Measurements from ENCODE around the gene FYCO1. TPM values are rescaled to one million over a fixed set of nuclear protein-coding genes. Genes with fewer than 3 reads are reported as not detected.

The FYCO1 gene
- total RNA-seq, 1 experiment from 2014 or later: 7.4 TPM

GRCh38 chr3:45946307-45946706 lies 49.3 kb downstream of the FYCO1 start:
- H4K20me1 ChIP-seq (ENCODE audit: insufficient read depth, low read depth, low read length): no peaks in the 10 kb centered on the region
- no peak overlapping the region for H2AFZ ChIP-seq (ENCODE audit: low read length)
- no peaks in the 10 kb centered on the region for H3K79me2 ChIP-seq (ENCODE audit: low read length)
- H3K4me2 ChIP-seq (ENCODE audit: low read depth, low read length, poor library complexity, severe bottlenecking): no peak overlapping the region
- H3K9me3 ChIP-seq (ENCODE audit: low read length): no peaks in the 10 kb centered on the region
- no peak overlapping the region for H3K9ac ChIP-seq (ENCODE audit: low read length)
- H3K4me3 ChIP-seq (ENCODE audit: low read length): no peak overlapping the region
- no peak overlapping the region for H3K27ac ChIP-seq (ENCODE audit: low read length)
- H3K4me1 ChIP-seq (ENCODE audit: low read length): no peaks in the 10 kb centered on the region
- peaks cover 8% of the 10 kb centered on the region; the same call in 1 of the 2 replicates for H3K36me3 ChIP-seq (ENCODE audit: insufficient read depth, low read length)
- DNase-seq: no peak
- no peaks in the 10 kb centered on the region for H3K27me3 ChIP-seq (ENCODE audit: low read length)
- H3K9me2 ChIP-seq (replicated peaks; ENCODE audit: insufficient read depth, low read length): no peaks in the 10 kb centered on the region

- H3K9ac ChIP-seq (ENCODE audit: low read length): no peak overlapping the region
- no peaks in the 10 kb centered on the region for H3K9me2 ChIP-seq (replicated peaks; ENCODE audit: insufficient read depth, low read length)
- H3K4me3 ChIP-seq (ENCODE audit: low read length): no peak overlapping the region
- H4K20me1 ChIP-seq (ENCODE audit: insufficient read depth, low read depth, low read length): no peaks in the 10 kb centered on the region
- H3K4me2 ChIP-seq (ENCODE audit: low read depth, low read length, poor library complexity, severe bottlenecking): no peak overlapping the region
- no peak overlapping the region for H3K27ac ChIP-seq (ENCODE audit: low read length)
- H3K79me2 ChIP-seq (ENCODE audit: low read length): no peaks in the 10 kb centered on the region
- no peak overlapping the region for H2AFZ ChIP-seq (ENCODE audit: low read length)
- no peaks in the 10 kb centered on the region for H3K4me1 ChIP-seq (ENCODE audit: low read length)
- H3K36me3 ChIP-seq (ENCODE audit: insufficient read depth, low read length): peaks cover 8% of the 10 kb centered on the region; the same call in 1 of the 2 replicates
- no peak for DNase-seq
- H3K9me3 ChIP-seq (ENCODE audit: low read length): no peaks in the 10 kb centered on the region
- no peaks in the 10 kb centered on the region for H3K27me3 ChIP-seq (ENCODE audit: low read length)
Measured at GRCh38 chr3:45944830-45945620, 50.6 kb downstream of the FYCO1 start.

- Histone ChIP-seq H3K4me3 (ENCODE audit: low read length) (no peak within 1 kb of the TSS), H3K36me3 (ENCODE audit: insufficient read depth, low read length) (peaks cover 5% of the 10 kb centered on the region; the same call in 1 of the 2 replicates), H3K9me3 (ENCODE audit: low read length) (no peaks in the 10 kb centered on the region), H3K4me1 (ENCODE audit: low read length) (no peaks in the 10 kb centered on the region), H2AFZ (ENCODE audit: low read length) (no peak within 1 kb of the TSS), H3K79me2 (ENCODE audit: low read length) (no peaks in the 10 kb centered on the region), H3K9ac (ENCODE audit: low read length) (no peak within 1 kb of the TSS), H3K27ac (ENCODE audit: low read length) (no peak within 1 kb of the TSS), H3K4me2 (ENCODE audit: low read depth, low read length, poor library complexity, severe bottlenecking) (no peak within 1 kb of the TSS), H4K20me1 (ENCODE audit: insufficient read depth, low read depth, low read length) (no peaks in the 10 kb centered on the region), H3K27me3 (ENCODE audit: low read length) (no peaks in the 10 kb centered on the region), H3K9me2 (replicated peaks; ENCODE audit: insufficient read depth, low read length) (no peaks in the 10 kb centered on the region)
- DNase-seq: no peak
Measured at GRCh38 chr3:45943207-45943846, 52.3 kb downstream of the FYCO1 start, which contains the start of gene CXCR6. CXCR6 (plus strand) TSS chr3:45943464; CDS start chr3:45946482, 3,018 bp downstream.

- H3K79me2 ChIP-seq (ENCODE audit: low read length): no peaks in the 10 kb centered on the region
- H2AFZ ChIP-seq (ENCODE audit: low read length): no peak overlapping the region
- no peak overlapping the region for H3K4me2 ChIP-seq (ENCODE audit: low read depth, low read length, poor library complexity, severe bottlenecking)
- H3K4me1 ChIP-seq (ENCODE audit: low read length): no peaks in the 10 kb centered on the region
- no peak for DNase-seq
- H3K9me2 ChIP-seq (replicated peaks; ENCODE audit: insufficient read depth, low read length): no peaks in the 10 kb centered on the region
- H3K36me3 ChIP-seq (ENCODE audit: insufficient read depth, low read length): peaks cover 1% of the 10 kb centered on the region; the same call in 1 of the 2 replicates
- H3K27me3 ChIP-seq (ENCODE audit: low read length): no peaks in the 10 kb centered on the region
- H3K4me3 ChIP-seq (ENCODE audit: low read length): no peak overlapping the region
- H4K20me1 ChIP-seq (ENCODE audit: insufficient read depth, low read depth, low read length): no peaks in the 10 kb centered on the region
- no peak overlapping the region for H3K27ac ChIP-seq (ENCODE audit: low read length)
- H3K9me3 ChIP-seq (ENCODE audit: low read length): no peaks in the 10 kb centered on the region
- H3K9ac ChIP-seq (ENCODE audit: low read length): no peak overlapping the region
Measured at GRCh38 chr3:45942051-45942825, 53.4 kb downstream of the FYCO1 start.

- DNase-seq: no peak
- no peaks in the 10 kb centered on the region for H4K20me1 ChIP-seq (ENCODE audit: insufficient read depth, low read depth, low read length)
- H3K4me2 ChIP-seq (ENCODE audit: low read depth, low read length, poor library complexity, severe bottlenecking): no peak overlapping the region
- no peaks in the 10 kb centered on the region for H3K79me2 ChIP-seq (ENCODE audit: low read length)
- H3K27me3 ChIP-seq (ENCODE audit: low read length): no peaks in the 10 kb centered on the region
- H3K9ac ChIP-seq (ENCODE audit: low read length): no peak overlapping the region
- no peaks in the 10 kb centered on the region for H3K9me2 ChIP-seq (replicated peaks; ENCODE audit: insufficient read depth, low read length)
- H3K4me3 ChIP-seq (ENCODE audit: low read length): no peak overlapping the region
- no peaks in the 10 kb centered on the region for H3K9me3 ChIP-seq (ENCODE audit: low read length)
- H3K27ac ChIP-seq (ENCODE audit: low read length): no peak overlapping the region
- peaks cover 5% of the 10 kb centered on the region; the same call in 1 of the 2 replicates for H3K36me3 ChIP-seq (ENCODE audit: insufficient read depth, low read length)
- no peaks in the 10 kb centered on the region for H3K4me1 ChIP-seq (ENCODE audit: low read length)
- no peak overlapping the region for H2AFZ ChIP-seq (ENCODE audit: low read length)
Measured at GRCh38 chr3:45940781-45941365, 54.8 kb downstream of the FYCO1 start.

- Histone ChIP-seq H3K9ac (ENCODE audit: low read length) (no peak overlapping the region), H3K27ac (ENCODE audit: low read length) (no peak overlapping the region), H3K9me2 (replicated peaks; ENCODE audit: insufficient read depth, low read length) (no peaks in the 10 kb centered on the region), H3K36me3 (ENCODE audit: insufficient read depth, low read length) (peaks cover 10% of the 10 kb centered on the region; the same call in 1 of the 2 replicates), H3K9me3 (ENCODE audit: low read length) (no peaks in the 10 kb centered on the region), H3K4me1 (ENCODE audit: low read length) (no peaks in the 10 kb centered on the region), H2AFZ (ENCODE audit: low read length) (no peak overlapping the region), H4K20me1 (ENCODE audit: insufficient read depth, low read depth, low read length) (no peaks in the 10 kb centered on the region), H3K4me3 (ENCODE audit: low read length) (no peak overlapping the region), H3K4me2 (ENCODE audit: low read depth, low read length, poor library complexity, severe bottlenecking) (no peak overlapping the region), H3K27me3 (ENCODE audit: low read length) (no peaks in the 10 kb centered on the region), H3K79me2 (ENCODE audit: low read length) (no peaks in the 10 kb centered on the region)
- no peak for DNase-seq
Measured at GRCh38 chr3:45940004-45940780, 55.4 kb downstream of the FYCO1 start.

- Histone ChIP-seq H3K27ac (ENCODE audit: low read length) (no peak overlapping the region), H4K20me1 (ENCODE audit: insufficient read depth, low read depth, low read length) (no peaks in the 10 kb centered on the region), H2AFZ (ENCODE audit: low read length) (no peak overlapping the region), H3K9me2 (replicated peaks; ENCODE audit: insufficient read depth, low read length) (no peaks in the 10 kb centered on the region), H3K27me3 (ENCODE audit: low read length) (no peaks in the 10 kb centered on the region), H3K4me3 (ENCODE audit: low read length) (no peak overlapping the region), H3K79me2 (ENCODE audit: low read length) (no peaks in the 10 kb centered on the region), H3K4me2 (ENCODE audit: low read depth, low read length, poor library complexity, severe bottlenecking) (no peak overlapping the region), H3K4me1 (ENCODE audit: low read length) (no peaks in the 10 kb centered on the region), H3K36me3 (ENCODE audit: insufficient read depth, low read length) (peaks cover 17% of the 10 kb centered on the region; the same call in 1 of the 2 replicates), H3K9ac (ENCODE audit: low read length) (no peak overlapping the region), H3K9me3 (ENCODE audit: low read length) (no peaks in the 10 kb centered on the region)
- no peak for DNase-seq
Measured at GRCh38 chr3:45939341-45939771, 56.3 kb downstream of the FYCO1 start.
